ENCODE results near the gene SSC5D.
"Not testable (repeated sequence)": the region's sequence is repeated elsewhere in the genome, so short reads cannot be mapped to it uniquely, and the experiment has no call there.

Gene SSC5D

DNA sequence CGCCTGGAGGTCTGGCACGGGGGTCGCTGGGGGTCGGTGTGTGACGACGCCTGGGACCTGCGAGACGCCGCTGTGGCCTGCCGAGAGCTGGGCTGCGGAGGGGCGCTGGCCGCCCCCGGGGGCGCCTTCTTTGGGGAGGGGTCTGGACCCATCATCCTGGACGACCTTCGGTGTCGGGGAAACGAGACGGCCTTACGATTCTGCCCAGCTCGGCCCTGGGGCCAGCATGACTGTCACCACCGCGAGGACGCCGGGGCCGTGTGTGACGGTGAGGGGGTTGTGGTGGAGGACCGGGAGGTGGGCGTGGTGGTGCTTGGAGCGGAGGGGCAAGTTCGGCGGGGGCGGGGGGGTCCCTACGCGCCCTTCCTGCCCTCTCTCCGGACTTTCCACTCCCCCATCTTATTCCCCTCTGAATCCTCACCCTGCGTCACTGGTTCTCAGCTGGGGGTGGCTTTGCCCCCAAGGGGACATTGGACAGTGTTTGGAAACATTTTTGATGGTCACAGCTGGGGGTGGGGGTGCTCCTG, 5.5 kb downstream of the SSC5D start:
- DNase-seq (ENCODE audit: low read depth in 2 of 2) = peak in 1 of 2 donors; percentile 60
- H3K4me3 ChIP-seq (replicated peaks in 1 of 2; ENCODE audit: low read depth in 2 of 2, low read length in 2 of 2) = peak overlapping the region; percentile 44 to 62
- TF ChIP-seq, protein P1, sequence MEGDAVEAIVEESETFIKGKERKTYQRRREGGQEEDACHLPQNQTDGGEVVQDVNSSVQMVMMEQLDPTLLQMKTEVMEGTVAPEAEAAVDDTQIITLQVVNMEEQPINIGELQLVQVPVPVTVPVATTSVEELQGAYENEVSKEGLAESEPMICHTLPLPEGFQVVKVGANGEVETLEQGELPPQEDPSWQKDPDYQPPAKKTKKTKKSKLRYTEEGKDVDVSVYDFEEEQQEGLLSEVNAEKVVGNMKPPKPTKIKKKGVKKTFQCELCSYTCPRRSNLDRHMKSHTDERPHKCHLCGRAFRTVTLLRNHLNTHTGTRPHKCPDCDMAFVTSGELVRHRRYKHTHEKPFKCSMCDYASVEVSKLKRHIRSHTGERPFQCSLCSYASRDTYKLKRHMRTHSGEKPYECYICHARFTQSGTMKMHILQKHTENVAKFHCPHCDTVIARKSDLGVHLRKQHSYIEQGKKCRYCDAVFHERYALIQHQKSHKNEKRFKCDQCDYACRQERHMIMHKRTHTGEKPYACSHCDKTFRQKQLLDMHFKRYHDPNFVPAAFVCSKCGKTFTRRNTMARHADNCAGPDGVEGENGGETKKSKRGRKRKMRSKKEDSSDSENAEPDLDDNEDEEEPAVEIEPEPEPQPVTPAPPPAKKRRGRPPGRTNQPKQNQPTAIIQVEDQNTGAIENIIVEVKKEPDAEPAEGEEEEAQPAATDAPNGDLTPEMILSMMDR (IDR thresholded peaks at IDR 0.05; ENCODE audit: low read depth, low read length) = no peak

DNA sequence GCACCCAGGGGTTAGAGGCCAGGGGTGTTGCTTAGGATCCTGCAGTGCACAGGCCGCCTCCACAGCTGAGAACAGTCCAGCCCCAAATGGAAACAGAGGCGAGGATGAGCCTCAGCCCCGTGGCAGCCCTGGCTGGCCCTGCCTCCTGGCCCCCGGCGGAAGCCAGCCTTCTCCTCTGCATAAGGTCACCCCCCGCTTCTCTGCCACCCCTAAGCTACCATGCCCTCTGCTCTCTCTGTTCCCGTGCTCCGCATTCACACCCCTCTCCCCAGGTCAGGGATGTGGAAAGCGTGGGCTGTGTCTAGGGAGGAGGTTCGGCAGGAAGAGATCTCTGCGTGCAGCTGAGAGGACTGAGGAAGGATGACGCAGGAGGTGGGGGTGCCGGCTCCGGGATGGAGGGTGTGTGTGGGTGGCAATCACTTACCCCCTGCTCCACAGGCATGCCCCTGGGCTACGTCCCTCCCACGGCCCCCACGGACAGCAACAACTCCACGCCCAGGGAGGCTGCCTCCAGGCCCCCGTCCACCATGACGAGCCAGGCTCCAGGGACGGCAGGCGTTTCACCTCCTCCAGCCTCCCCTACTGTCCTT, 6.0 kb downstream of the SSC5D start:
- H3K4me3 ChIP-seq (replicated peaks in 1 of 2; ENCODE audit: low read depth in 2 of 2, low read length in 2 of 2) = peak overlapping the region; percentile 44 to 62

GRCh38 chr19:55495646-55496349, 7.6 kb downstream of the SSC5D start:
- TF ChIP-seq, protein P1 (IDR thresholded peaks at IDR 0.05; ENCODE audit: low read depth, low read length) = no peak
- DNase-seq (ENCODE audit: low read depth in 2 of 2) = no peak
- H3K4me3 ChIP-seq (replicated peaks in 1 of 2; ENCODE audit: low read depth in 2 of 2, low read length in 2 of 2) = no peak overlapping the region

More for the DNA sequence above, 6.0 kb downstream of the SSC5D start:
- peak; percentile 84 to 94 for DNase-seq (ENCODE audit: low read depth in 2 of 2)
- TF ChIP-seq, protein P1 (IDR thresholded peaks at IDR 0.05; ENCODE audit: low read depth, low read length) = no peak

DNA sequence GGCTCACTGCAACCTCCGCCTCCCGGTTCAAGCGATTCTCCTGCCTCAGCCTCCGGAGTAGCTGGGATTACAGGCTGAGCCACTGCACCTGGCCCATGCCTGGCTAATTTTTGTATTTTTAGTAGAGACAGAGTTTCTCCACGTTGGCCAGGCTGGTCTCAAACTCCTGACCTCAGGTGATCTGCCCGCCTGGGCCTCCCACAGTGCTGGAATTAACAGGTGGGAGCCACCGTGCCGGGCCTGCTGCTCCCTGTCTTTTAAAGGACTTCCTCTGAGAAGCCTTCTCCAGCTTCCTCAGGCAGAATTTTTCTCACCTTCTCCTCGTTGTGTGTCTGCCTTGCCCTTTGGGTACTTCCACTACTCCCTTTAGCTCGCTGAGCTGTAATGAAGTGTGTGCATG, 8.6 kb downstream of the SSC5D start:
- DNase-seq (ENCODE audit: low read depth in 2 of 2); H3K4me3 ChIP-seq (replicated peaks in 1 of 2; ENCODE audit: low read depth in 2 of 2, low read length in 2 of 2): not testable (repeated sequence)

DNA sequence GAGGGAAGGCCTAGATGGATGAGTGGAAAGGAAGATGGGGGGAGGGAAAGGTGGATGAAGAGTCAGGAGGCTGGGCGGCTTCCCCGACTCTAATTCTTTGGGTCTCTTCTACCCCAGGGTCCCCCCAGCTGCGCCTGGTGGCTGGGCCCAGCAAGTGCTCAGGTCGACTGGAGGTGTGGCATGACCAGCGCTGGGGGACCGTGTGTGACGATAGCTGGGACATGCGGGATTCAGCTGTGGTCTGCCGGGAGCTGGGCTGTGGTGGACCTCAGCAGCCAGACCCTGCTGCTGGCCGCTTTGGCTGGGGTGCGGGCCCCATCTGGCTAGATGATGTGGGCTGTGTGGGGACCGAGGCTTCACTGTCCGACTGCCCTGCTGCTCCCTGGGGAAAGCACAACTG, 9.5 kb downstream of the SSC5D start:
- TF ChIP-seq, protein P1 (IDR thresholded peaks at IDR 0.05; ENCODE audit: low read depth, low read length) = no peak
- no peak overlapping the region for H3K4me3 ChIP-seq (replicated peaks in 1 of 2; ENCODE audit: low read depth in 2 of 2, low read length in 2 of 2)
- DNase-seq (ENCODE audit: low read depth in 2 of 2) = no peak

- no peak for DNase-seq (ENCODE audit: low read depth in 2 of 2)
- TF ChIP-seq, protein P1 (IDR thresholded peaks at IDR 0.05; ENCODE audit: low read depth, low read length) = no peak
- H3K4me3 ChIP-seq (replicated peaks in 1 of 2; ENCODE audit: low read depth in 2 of 2, low read length in 2 of 2) = no peak overlapping the region
Observed at GRCh38 chr19:55498246-55498840, 10.1 kb downstream of the SSC5D start.

DNA sequence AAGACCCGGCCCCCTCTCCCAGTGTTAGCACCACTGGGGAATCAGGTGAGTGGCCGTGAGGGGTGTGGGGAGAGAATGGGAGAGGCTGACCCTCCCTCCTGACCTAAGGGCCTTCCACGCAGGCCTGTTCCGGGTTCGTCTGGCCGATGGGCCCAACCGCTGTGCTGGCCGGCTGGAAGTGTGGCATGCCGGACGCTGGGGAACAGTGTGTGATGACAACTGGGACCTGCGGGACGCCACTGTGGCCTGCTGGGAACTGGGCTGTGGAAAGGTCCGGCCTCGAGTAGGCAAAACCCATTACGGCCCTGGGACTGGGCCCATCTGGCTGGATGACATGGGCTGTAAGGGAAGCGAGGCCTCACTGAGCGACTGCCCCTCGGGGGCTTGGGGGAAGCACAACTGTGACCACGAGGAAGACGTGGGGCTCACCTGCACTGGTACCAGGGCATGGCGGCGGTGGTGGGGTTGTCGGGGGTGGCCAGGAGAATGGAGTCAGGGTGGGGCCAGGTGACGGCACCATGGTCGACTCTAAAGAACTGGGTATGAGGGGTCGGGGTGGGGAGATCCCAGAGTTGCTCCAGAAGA, 12.2 kb downstream of the SSC5D start:
- TF ChIP-seq, protein P1 (IDR thresholded peaks at IDR 0.05; ENCODE audit: low read depth, low read length) = no peak
- H3K4me3 ChIP-seq (replicated peaks in 1 of 2; ENCODE audit: low read depth in 2 of 2, low read length in 2 of 2) = no peak overlapping the region
- DNase-seq (ENCODE audit: low read depth in 2 of 2) = no peak
